HCT116 (cell line): ENCODE data around the gene SPATA1. TPM values are rescaled to one million over a fixed set of nuclear protein-coding genes. Genes with fewer than 3 reads are reported as not detected.

Experiments
- ATAC-seq: fragments of 200-7000 bp; cut with Tn5 transposase; 2 replicates; pipeline ENCODE4 v1.9.1; 2020; ENCODE audit warnings: mild to moderate bottlenecking, moderate library complexity
- BruUV-seq: library from RNA; stranded (reverse); fragments of 400-500 nt; replicated peaks from 2 replicates; lab custom pipeline; 2021; lab: Mats Ljungman, UMichigan
- CTCF ChIA-PET: fragments of 300-600 bp; sonication (Branson Sonifier 250); formaldehyde crosslinking; loops from one replicate; lab custom pipeline; 2021; ENCODE audit warnings: antibody characterized with exemption; lab: Charles Lee
- POLR2A ChIA-PET: fragments of 300-600, 350-600 bp; sonication (Branson Sonifier 250); formaldehyde crosslinking; loops from one replicate; lab custom pipeline; 2021; ENCODE audit warnings: antibody characterized with exemption; lab: Charles Lee
- RAD21 ChIA-PET, 2 experiments: fragments of 300-600 bp; sonication (Branson Sonifier 250); formaldehyde crosslinking; loops; one replicate each; lab custom pipeline; 2023; ENCODE audit warnings: low total read pairs in 2 of 2; ENCODE audit not compliant: uncharacterized antibody in 2 of 2, unreplicated experiment in 2 of 2, low non-redundant PET in 1 of 2; lab: Charles Lee
- DNase-seq: peaks from one replicate; pipeline ENCODE4 v3.0.0-alpha.2; 2010; ENCODE audit warnings: low read depth, low spot score
- H2AFZ ChIP-seq: fragments of 200-600 bp; shearing (Covaris generic), sonication (generic); 2 replicates; pipeline ENCODE4 v1.6.1; 2017; ENCODE audit warnings: low read depth, mixed run types, mixed read lengths, antibody characterized with exemption, low read length; ENCODE audit not compliant: poor library complexity, severe bottlenecking
- H3K27ac ChIP-seq: 2 replicates; pipeline ENCODE4 v1.5.1; 2012; ENCODE audit warnings: low read depth, low read length
- H3K27me3 ChIP-seq: fragments of 200-600 bp; sonication (generic); 2 replicates; pipeline ENCODE4 v1.6.1; 2016; ENCODE audit warnings: mixed run types, low read length, mixed read lengths; ENCODE audit not compliant: insufficient read depth
- H3K36me3 ChIP-seq, 2 experiments: fragments of 200-500 bp in 1 of 2; fragments of 200-600 bp in 1 of 2; sonication (Bioruptor generic) in 1 of 2; sonication (generic) in 1 of 2; 2 replicates each; pipeline versions ENCODE4 v1.5.1 to v1.6.1; 2014 to 2016; ENCODE audit warnings: low read length in 2 of 2, inconsistent platforms in 1 of 2, mixed read lengths in 1 of 2, mixed run types in 1 of 2; ENCODE audit not compliant: insufficient read depth in 2 of 2, control insufficient read depth in 1 of 2
- H3K4me1 ChIP-seq, 2 experiments: fragments of 200-600 bp in 1 of 2; sonication (generic) in 1 of 2; 2 replicates each; pipeline versions ENCODE4 v1.5.1 to v1.6.1; 2012 to 2017; ENCODE audit warnings: low read length in 2 of 2, inconsistent platforms in 1 of 2, mild to moderate bottlenecking in 1 of 2, mixed read lengths in 1 of 2, mixed run types in 1 of 2, moderate library complexity in 1 of 2; ENCODE audit not compliant: insufficient read depth in 2 of 2, control insufficient read depth in 1 of 2
- H3K4me2 ChIP-seq: fragments of 200-600 bp; sonication (generic); 2 replicates; pipeline ENCODE4 v1.6.1; 2017; ENCODE audit warnings: mixed run types, low read length, mixed read lengths
- H3K4me3 ChIP-seq, 2 experiments: fragments of 200-600 bp in 1 of 2; sonication (generic) in 1 of 2; replicated peaks in 1 of 2; 2 replicates each; pipeline ENCODE4 v1.5.1; 2011 to 2016; ENCODE audit warnings: low read length in 2 of 2, control low read depth in 1 of 2, low read depth in 1 of 2, mild to moderate bottlenecking in 1 of 2, mixed read lengths in 1 of 2, mixed run types in 1 of 2
- H3K79me2 ChIP-seq: fragments of 200-600 bp; sonication (generic); 2 replicates; pipeline ENCODE4 v1.6.1; 2017; ENCODE audit warnings: mild to moderate bottlenecking, mixed run types, low read length, moderate library complexity, mixed read lengths; ENCODE audit not compliant: insufficient read depth
- H3K9ac ChIP-seq: fragments of 200-600 bp; sonication (generic); 2 replicates; pipeline ENCODE4 v1.6.1; 2016; ENCODE audit warnings: low read length, mixed read lengths
- H3K9me2 ChIP-seq: fragments of 200-600 bp; sonication (generic), shearing (Covaris generic); 2 replicates; pipeline ENCODE4 v1.6.1; 2017; ENCODE audit warnings: mixed run types, mild to moderate bottlenecking, moderate library complexity; ENCODE audit not compliant: insufficient read depth
- H3K9me3 ChIP-seq, 2 experiments: fragments of 200-500 bp in 1 of 2; fragments of 200-600 bp in 1 of 2; sonication (Bioruptor generic) in 1 of 2; sonication (generic) in 1 of 2; 2 replicates each; pipeline ENCODE4 v1.6.1; 2014 to 2017; ENCODE audit warnings: low read length in 2 of 2, mixed read lengths in 2 of 2, inconsistent platforms in 1 of 2, low read depth in 1 of 2, mild to moderate bottlenecking in 1 of 2, mixed run types in 1 of 2, moderate library complexity in 1 of 2; ENCODE audit not compliant: control insufficient read depth in 1 of 2, insufficient read depth in 1 of 2
- H4K20me1 ChIP-seq: fragments of 200-600 bp; sonication (generic), shearing (Covaris generic); 2 replicates; pipeline ENCODE4 v1.6.1; 2017; ENCODE audit warnings: mixed run types, mild to moderate bottlenecking, moderate library complexity; ENCODE audit not compliant: insufficient read depth
- FOSL1 ChIP-seq: IDR thresholded peaks from 2 replicates; pipeline ENCODE4 v1.6.1; 2012; ENCODE audit warnings: low read depth
- JUND ChIP-seq: IDR thresholded peaks from 2 replicates; pipeline ENCODE4 v1.6.1; 2012
- MAX ChIP-seq: IDR thresholded peaks from 2 replicates; pipeline ENCODE4 v1.6.1; 2012
- POLR2A ChIP-seq: IDR thresholded peaks from 2 replicates; pipeline ENCODE4 v1.7.0; 2011; ENCODE audit warnings: borderline replicate concordance; ENCODE audit not compliant: insufficient read depth, insufficient read length; ENCODE audit errors: extremely low read depth
- POLR2AphosphoS5 ChIP-seq: IDR thresholded peaks from 2 replicates; pipeline ENCODE4 v1.6.1; 2011; ENCODE audit warnings: mild to moderate bottlenecking, low read depth, low read length, moderate library complexity
- RAD21 ChIP-seq: IDR thresholded peaks from 2 replicates; pipeline ENCODE4 v1.6.1; 2012; ENCODE audit warnings: low read depth, mild to moderate bottlenecking
- SIN3A ChIP-seq: IDR thresholded peaks from 2 replicates; pipeline ENCODE4 v1.6.1; 2012; ENCODE audit warnings: low read depth
- TCF7L2 ChIP-seq: IDR thresholded peaks from 2 replicates; pipeline ENCODE4 v1.7.0; 2011; ENCODE audit warnings: borderline replicate concordance, inconsistent platforms; ENCODE audit not compliant: insufficient read depth, insufficient read length; ENCODE audit errors: extremely low read depth
- YY1 ChIP-seq: IDR thresholded peaks from 2 replicates; pipeline ENCODE4 v1.6.1; 2011; ENCODE audit warnings: low read length, low read depth, moderate library complexity, mild to moderate bottlenecking; ENCODE audit not compliant: insufficient replicate concordance; ENCODE audit errors: extremely low read depth
- ZFX ChIP-seq: fragments of 450-650 bp; IDR thresholded peaks from 2 replicates; pipeline ENCODE4 v1.6.1; 2017
- intact Hi-C: fragments of 100-400 bp; cut with micrococcal nuclease; formaldehyde crosslinking; loops from 2 replicates; pipeline ENCODE4 v1.10.0; 2022
- total RNA-seq: library from RNA; stranded (reverse); gene quantifications from one replicate; pipeline ENCODE4 v1.2.1, GENCODE V29; 2021; ENCODE audit not compliant: unreplicated experiment
- TF ChIP-seq, protein P1 (sequence below): IDR thresholded peaks from 2 replicates; pipeline ENCODE4 v1.6.1; 2011; ENCODE audit warnings: mild to moderate bottlenecking, low read length, moderate library complexity; ENCODE audit not compliant: insufficient replicate concordance; ENCODE audit errors: extremely low read depth

Gene SPATA1
- total RNA-seq, 1 experiment from 2014 or later, result 3.1 TPM

- TF ChIP-seq RAD21 (no peak), POLR2AphosphoS5 (0 out of 2 replicates have a peak, but pooled peaks have one; percentile 2), ZFX (peak; percentile 74), SIN3A (peak; percentile 49; the same call in 1 of the 2 replicates)
- Histone ChIP-seq H3K4me3 (peak overlapping the region; percentile 83 to 85), H3K27me3 (no peaks in the 10 kb centered on the region), H3K36me3 (peaks cover 5 to 10% of the 10 kb centered on the region in 2 experiments; a peak in 3 of 4 replicates), H3K4me1 (peaks cover 21 to 41% of the 10 kb centered on the region in 2 experiments), H3K79me2 (peaks cover 65% of the 10 kb centered on the region), H2AFZ (no peak overlapping the region), H3K27ac (peak overlapping the region; percentile 83), H3K9me3 (peaks cover 0 to 9% of the 10 kb centered on the region in 2 experiments; a peak in 2 of 4 replicates), H3K4me2 (peak overlapping the region; percentile 82), H4K20me1 (0 out of 2 replicates have a peak, but pooled peaks cover 8% of the 10 kb centered on the region), H3K9me2 (no peaks in the 10 kb centered on the region), H3K9ac (peak overlapping the region; percentile 86)
- no peak for DNase-seq
- peak; percentile 56 for ATAC-seq
- intact Hi-C loops, result loop anchor here (2.0 to 10.0 kb wide), 4 partner anchors 69 to 363 kb away; partner anchors contain the start of genes CTBS and PRKACB
- CTCF ChIA-PET, result interaction anchor here (1.0 to 1.4 kb wide), 3 partner anchors 253 to 365 kb away, joined by 3 to 5 read pairs (median 4); partner anchors contain the start of gene PRKACB
- no TSS peak for BruUV-seq
- POLR2A ChIA-PET, result interaction anchor here (0.7 to 2.3 kb wide), 10 partner anchors 8 to 364 kb away, joined by 3 to 12 read pairs (median 5); partner anchors contain the start of genes CTBS and PRKACB
- RAD21 ChIA-PET, result interaction anchor here in 1 of 2 experiments (1.1 kb wide), 1 partner anchor 98 kb away, joined by 3 read pairs; no protein-coding TSS in a partner anchor
Observed at GRCh38 chr1:84505493-84506001, 639 bp upstream of the SPATA1 start.

- peak overlapping the region; percentile 3 for H2AFZ ChIP-seq
- peak overlapping the region; percentile 82 for H3K4me2 ChIP-seq
- H3K9ac ChIP-seq, result peak overlapping the region; percentile 86
- 0 out of 2 replicates have a peak, but pooled peaks cover 8% of the 10 kb centered on the region for H4K20me1 ChIP-seq
- H3K9me3 ChIP-seq, result peaks cover 0 to 9% of the 10 kb centered on the region in 2 experiments; a peak in 2 of 4 replicates
- H3K27me3 ChIP-seq, result no peaks in the 10 kb centered on the region
- peaks cover 21 to 37% of the 10 kb centered on the region in 2 experiments for H3K4me1 ChIP-seq
- peaks cover 52% of the 10 kb centered on the region for H3K79me2 ChIP-seq
- DNase-seq, result no peak
- TF ChIP-seq, protein P1, sequence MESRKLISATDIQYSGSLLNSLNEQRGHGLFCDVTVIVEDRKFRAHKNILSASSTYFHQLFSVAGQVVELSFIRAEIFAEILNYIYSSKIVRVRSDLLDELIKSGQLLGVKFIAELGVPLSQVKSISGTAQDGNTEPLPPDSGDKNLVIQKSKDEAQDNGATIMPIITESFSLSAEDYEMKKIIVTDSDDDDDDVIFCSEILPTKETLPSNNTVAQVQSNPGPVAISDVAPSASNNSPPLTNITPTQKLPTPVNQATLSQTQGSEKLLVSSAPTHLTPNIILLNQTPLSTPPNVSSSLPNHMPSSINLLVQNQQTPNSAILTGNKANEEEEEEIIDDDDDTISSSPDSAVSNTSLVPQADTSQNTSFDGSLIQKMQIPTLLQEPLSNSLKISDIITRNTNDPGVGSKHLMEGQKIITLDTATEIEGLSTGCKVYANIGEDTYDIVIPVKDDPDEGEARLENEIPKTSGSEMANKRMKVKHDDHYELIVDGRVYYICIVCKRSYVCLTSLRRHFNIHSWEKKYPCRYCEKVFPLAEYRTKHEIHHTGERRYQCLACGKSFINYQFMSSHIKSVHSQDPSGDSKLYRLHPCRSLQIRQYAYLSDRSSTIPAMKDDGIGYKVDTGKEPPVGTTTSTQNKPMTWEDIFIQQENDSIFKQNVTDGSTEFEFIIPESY, result no peak
- no peak for TF ChIP-seq POLR2A
- TF ChIP-seq SIN3A, result peak; percentile 3; the same call in 1 of the 2 replicates
- TF ChIP-seq MAX, result peak; percentile 9; the same call in 1 of the 2 replicates
- TF ChIP-seq YY1, result no peak
- peak; percentile 24; the same call in 1 of the 2 replicates for TF ChIP-seq RAD21
- TF ChIP-seq TCF7L2, result no peak
- no peak for TF ChIP-seq FOSL1
- no peak for TF ChIP-seq JUND
- RAD21 ChIA-PET, result interaction anchor here in 1 of 2 experiments (0.5 kb wide), 1 partner anchor 113 kb away, joined by 3 read pairs; no protein-coding TSS in a partner anchor
- no peak for ATAC-seq
- no peaks in the 10 kb centered on the region for H3K9me2 ChIP-seq
- peak overlapping the region; percentile 83 for H3K27ac ChIP-seq
- CTCF ChIA-PET, result interaction anchor here (1.0 to 1.4 kb wide), 2 partner anchors 362 to 366 kb away, joined by 3 to 5 read pairs; partner anchors contain the start of gene PRKACB
- intact Hi-C loops, result loop anchor here (2.0 to 10.0 kb wide), 4 partner anchors 68 to 365 kb away; partner anchors contain the start of genes CTBS and PRKACB
- peaks cover 0 to 5% of the 10 kb centered on the region in 2 experiments; a peak in 1 of 4 replicates for H3K36me3 ChIP-seq
- peak overlapping the region; percentile 83 to 85 for H3K4me3 ChIP-seq
- BruUV-seq, result TSS peak; percentile 81
- POLR2A ChIA-PET, result interaction anchor here (0.9 to 2.3 kb wide), 10 partner anchors 9 to 366 kb away, joined by 3 to 12 read pairs (median 5); partner anchors contain the start of genes CTBS and PRKACB
Observed at GRCh38 chr1:84506729-84507453, 705 bp downstream of the SPATA1 start.
